Prostate gland (tissue), 2 donors: Measurements from ENCODE around the gene TMEM132A. TPM values are rescaled to one million over a fixed set of nuclear protein-coding genes. Genes with fewer than 3 reads are reported as not detected.

ENCODE experiments used
- DNase-seq: peaks from one replicate; pipeline ENCODE4 v3.0.0-alpha.2; 2019; ENCODE audit warnings: low spot score
- H3K27ac ChIP-seq, 2 donors: fragments of 200-600 bp; sonication (generic); 2 replicates each; pipeline ENCODE4 v1.5.1; 2017 to 2019
- H3K27me3 ChIP-seq: fragments of 200-600 bp; sonication (generic); replicated peaks from 2 replicates; pipeline ENCODE4 v1.5.1; 2019; ENCODE audit not compliant: insufficient read depth
- H3K36me3 ChIP-seq, 2 donors: fragments of 200-600 bp; sonication (generic); 1 replicate in 1 of 2; 2 replicates in 1 of 2; pipeline versions ENCODE4 v1.5.1 to v1.8.1; 2017 to 2019
- H3K4me1 ChIP-seq: fragments of 200-600 bp; sonication (generic); replicated peaks from 2 replicates; pipeline ENCODE4 v1.5.1; 2019
- H3K4me3 ChIP-seq, 2 donors: fragments of 200-600 bp; sonication (generic); 2 replicates each; pipeline ENCODE4 v1.5.1; 2017 to 2019
- H3K9me3 ChIP-seq: fragments of 200-600 bp; sonication (generic); 2 replicates; pipeline ENCODE4 v1.5.1; 2017
- POLR2A ChIP-seq: fragments of 450-650 bp; IDR thresholded peaks from one replicate; pipeline ENCODE4 v1.6.1; 2016; ENCODE audit warnings: antibody characterized with exemption, mild to moderate bottlenecking
- POLR2AphosphoS5 ChIP-seq: sonication (generic); formaldehyde crosslinking; IDR thresholded peaks from one replicate; pipeline ENCODE4 v1.6.1; 2017; ENCODE audit warnings: antibody characterized with exemption
- WGBS: methylation state at CpG from one replicate; pipeline ENCODE4 v1.1.5; 2018; 5-methylcytosine and 5-hydroxymethylcytosine counted together
- intact Hi-C: fragments of 100-400 bp; cut with DNase I; formaldehyde crosslinking; loops from one replicate; pipeline ENCODE4 v1.14.2; 2022
- total RNA-seq, 2 donors: library from RNA; depleted of rRNA; stranded (reverse); fragments of >200 nt; gene quantifications; one replicate each; pipeline ENCODE4 v1.1.0, GENCODE V29; 2016
- TF ChIP-seq, protein P1 (sequence below), 4 experiments: fragments of 200-600 bp in 2 of 4; fragments of 450-650 bp in 2 of 4; sonication (generic) in 2 of 4; IDR thresholded peaks; 1 replicate in 3 of 4; 2 replicates in 1 of 4; pipeline ENCODE4 v1.5.1; 2016 to 2019; ENCODE audit warnings: antibody characterized with exemption in 4 of 4, mild to moderate bottlenecking in 2 of 4, moderate library complexity in 2 of 4

TMEM132A gene
- total RNA-seq, 2 donors from 2014 or later = 18.7 to 44.5 TPM

DNA sequence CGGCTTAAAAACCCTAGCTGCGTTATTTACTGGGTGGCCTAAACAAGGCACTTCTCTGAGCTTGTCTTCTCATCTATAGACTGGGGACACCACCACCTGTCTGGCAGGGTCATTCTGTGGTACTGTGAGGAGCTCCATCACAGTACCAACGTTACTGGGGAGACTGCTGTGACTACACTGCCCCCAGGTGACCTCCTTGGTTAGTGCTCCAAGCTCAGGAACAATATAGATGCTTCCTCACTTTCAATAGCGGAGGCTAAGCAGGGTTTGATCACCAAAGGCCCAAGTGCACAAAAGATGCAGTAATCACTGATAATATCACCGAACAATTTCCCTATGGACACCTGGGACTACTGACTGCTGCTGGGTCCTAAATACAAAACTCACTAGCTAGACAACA is 36.7 kb upstream of the TMEM132A start:
- intact Hi-C loops = no loop called here
- Histone ChIP-seq H3K4me3 (no peak overlapping the region), H3K36me3 (no peaks in the 10 kb centered on the region), H3K27ac (no peak overlapping the region), H3K4me1 (no peaks in the 10 kb centered on the region), H3K27me3 (no peaks in the 10 kb centered on the region), H3K9me3 (no peaks in the 10 kb centered on the region)
- peak; percentile 38 for DNase-seq
- TF ChIP-seq POLR2AphosphoS5 (no peak), POLR2A (no peak)
- TF ChIP-seq, protein P1, sequence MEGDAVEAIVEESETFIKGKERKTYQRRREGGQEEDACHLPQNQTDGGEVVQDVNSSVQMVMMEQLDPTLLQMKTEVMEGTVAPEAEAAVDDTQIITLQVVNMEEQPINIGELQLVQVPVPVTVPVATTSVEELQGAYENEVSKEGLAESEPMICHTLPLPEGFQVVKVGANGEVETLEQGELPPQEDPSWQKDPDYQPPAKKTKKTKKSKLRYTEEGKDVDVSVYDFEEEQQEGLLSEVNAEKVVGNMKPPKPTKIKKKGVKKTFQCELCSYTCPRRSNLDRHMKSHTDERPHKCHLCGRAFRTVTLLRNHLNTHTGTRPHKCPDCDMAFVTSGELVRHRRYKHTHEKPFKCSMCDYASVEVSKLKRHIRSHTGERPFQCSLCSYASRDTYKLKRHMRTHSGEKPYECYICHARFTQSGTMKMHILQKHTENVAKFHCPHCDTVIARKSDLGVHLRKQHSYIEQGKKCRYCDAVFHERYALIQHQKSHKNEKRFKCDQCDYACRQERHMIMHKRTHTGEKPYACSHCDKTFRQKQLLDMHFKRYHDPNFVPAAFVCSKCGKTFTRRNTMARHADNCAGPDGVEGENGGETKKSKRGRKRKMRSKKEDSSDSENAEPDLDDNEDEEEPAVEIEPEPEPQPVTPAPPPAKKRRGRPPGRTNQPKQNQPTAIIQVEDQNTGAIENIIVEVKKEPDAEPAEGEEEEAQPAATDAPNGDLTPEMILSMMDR (IDR thresholded peaks at IDR 0.05) = peak in 3 of 4 experiments; percentile 38 to 56 (median 55)
- WGBS = 53% methylated on average over 5 of the region's 5 CpGs

DNA sequence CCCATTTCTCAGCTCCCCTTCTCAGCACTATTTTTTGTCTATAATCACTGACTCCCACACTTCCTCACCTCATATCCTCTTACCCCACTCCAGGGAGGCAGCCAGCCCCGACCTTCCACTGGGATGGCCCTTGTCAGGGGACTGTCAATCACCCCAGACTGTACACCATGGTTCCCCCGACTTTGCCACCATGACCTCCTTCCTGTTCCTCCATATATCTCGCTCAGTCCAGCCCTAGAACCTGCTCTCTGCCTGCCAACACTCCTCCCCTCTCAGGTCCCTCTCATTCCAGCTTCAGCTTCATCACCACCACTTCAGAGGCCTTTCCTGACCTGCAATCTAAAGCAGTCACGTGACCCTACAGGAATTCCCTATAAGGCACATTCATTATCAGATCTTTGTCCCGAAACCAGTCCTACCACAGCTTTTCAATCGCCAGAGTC is 34.4 kb upstream of the TMEM132A start:
- Histone ChIP-seq H3K4me3 (no peak overlapping the region), H3K4me1 (peaks cover 3% of the 10 kb centered on the region), H3K27me3 (no peaks in the 10 kb centered on the region), H3K27ac (no peak overlapping the region), H3K36me3 (no peaks in the 10 kb centered on the region), H3K9me3 (no peaks in the 10 kb centered on the region)
- 49% methylated on average over 6 of the region's 6 CpGs for WGBS
- intact Hi-C loops = no loop called here
- TF ChIP-seq, protein P1 (IDR thresholded peaks at IDR 0.05) = no peak
- TF ChIP-seq POLR2AphosphoS5 = peak; percentile 7
- DNase-seq = no peak

- DNase-seq = no peak
- H3K36me3 ChIP-seq = no peaks in the 10 kb centered on the region
- TF ChIP-seq POLR2AphosphoS5 (no peak), POLR2A (no peak)
- TF ChIP-seq, protein P1 (IDR thresholded peaks at IDR 0.05) = no peak
Measured at GRCh38 chr11:60890696-60891095, 33.6 kb upstream of the TMEM132A start.

DNA sequence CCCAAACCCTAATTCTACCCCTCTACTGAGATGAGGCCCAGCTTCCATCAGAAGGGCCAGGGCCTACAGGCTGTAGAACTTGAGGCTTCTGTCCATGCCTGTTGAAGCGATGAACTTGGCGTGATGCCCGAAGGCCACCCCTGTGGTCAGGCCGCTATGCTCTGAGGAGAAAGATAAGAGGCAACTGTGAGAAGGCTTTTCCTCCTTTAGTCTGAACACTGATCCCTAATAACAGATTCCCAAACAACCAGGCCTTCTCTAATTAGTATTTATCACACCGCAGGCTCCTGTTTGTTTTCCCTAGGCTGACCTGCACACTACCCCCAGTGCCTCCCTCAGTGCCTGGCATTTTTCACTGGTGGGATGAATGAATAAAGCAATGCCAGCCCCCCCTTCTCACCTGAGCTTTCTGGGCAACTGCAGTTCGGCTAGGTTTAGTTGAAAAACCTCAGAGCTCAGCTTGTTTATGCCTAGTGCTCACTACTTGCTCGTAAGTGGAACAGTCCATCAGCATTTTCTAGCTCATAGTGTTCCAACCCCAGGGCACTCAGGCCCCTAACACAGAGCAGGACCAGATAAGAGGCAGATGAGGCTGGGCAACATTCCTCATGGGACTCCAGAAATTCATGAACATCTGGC is 33.0 kb upstream of the TMEM132A start:
- DNase-seq = no peak
- H3K27me3 ChIP-seq = no peaks in the 10 kb centered on the region
- no peaks in the 10 kb centered on the region for H3K9me3 ChIP-seq
- H3K27ac ChIP-seq = peak overlapping the region in 1 of 2 donors; percentile 32
- H3K4me1 ChIP-seq = peaks cover 3% of the 10 kb centered on the region
- WGBS = 85% methylated on average over 7 of the region's 7 CpGs
- H3K4me3 ChIP-seq = no peak overlapping the region
- no peak for TF ChIP-seq POLR2A
- TF ChIP-seq, protein P1 (IDR thresholded peaks at IDR 0.05) = no peak
- TF ChIP-seq POLR2AphosphoS5 = no peak
- intact Hi-C loops = no loop called here
- H3K36me3 ChIP-seq = peaks cover 0 to 3% of the 10 kb centered on the region in 2 donors

More at GRCh38 chr11:60890696-60891095, 33.6 kb upstream of the TMEM132A start:
- H3K27me3 ChIP-seq = no peaks in the 10 kb centered on the region
- no peaks in the 10 kb centered on the region for H3K9me3 ChIP-seq
- peak overlapping the region in 1 of 2 donors; percentile 32 for H3K27ac ChIP-seq
- H3K4me3 ChIP-seq = no peak overlapping the region
- intact Hi-C loops = no loop called here
- peaks cover 3% of the 10 kb centered on the region for H3K4me1 ChIP-seq
- 65% methylated on average over 5 of the region's 5 CpGs for WGBS

DNA sequence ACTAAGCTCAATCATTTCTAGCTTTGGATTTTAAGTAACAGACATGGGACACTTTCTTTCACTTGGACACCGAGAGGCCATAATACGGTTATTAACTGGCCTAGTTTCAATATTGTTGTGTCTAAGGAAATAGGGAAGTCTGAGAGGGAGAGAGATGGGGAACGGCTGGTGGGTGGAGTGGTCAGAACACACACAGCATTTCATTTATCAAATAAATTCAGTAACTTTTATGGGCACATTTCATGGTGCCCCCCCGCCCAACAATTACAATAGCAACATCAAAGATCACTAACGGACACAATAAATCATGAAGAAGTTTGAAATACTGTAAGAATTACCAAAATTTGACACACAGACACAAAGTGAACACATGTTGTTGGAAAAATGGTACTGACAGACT is 28.6 kb upstream of the TMEM132A start:
- DNase-seq = no peak
- Histone ChIP-seq H3K27me3 (no peaks in the 10 kb centered on the region), H3K9me3 (no peaks in the 10 kb centered on the region), H3K4me1 (peaks cover 3% of the 10 kb centered on the region), H3K27ac (no peak overlapping the region), H3K4me3 (no peak overlapping the region), H3K36me3 (peaks cover 21 to 23% of the 10 kb centered on the region in 2 donors)
- TF ChIP-seq POLR2AphosphoS5 (no peak), POLR2A (no peak)
- TF ChIP-seq, protein P1 (IDR thresholded peaks at IDR 0.05) = no peak
- WGBS = 79% methylated on average over 5 of the region's 5 CpGs
- intact Hi-C loops = loop anchor here (5.0 kb wide), 1 partner anchor 118 kb away; no protein-coding TSS in a partner anchor
